OCI-LY1 (cell line): ENCODE measurements around the gene MTUS2.

Experiments used
- CTCF ChIP-seq: fragments of 200-600 bp; sonication (generic), shearing (Covaris generic); IDR thresholded peaks from 2 replicates; pipeline ENCODE4 v1.5.1; 2017; ENCODE audit warnings: mild to moderate bottlenecking, antibody characterized with exemption, low read length, moderate library complexity, mixed read lengths
- EZH2 ChIP-seq: fragments of 200-600 bp; sonication (generic), shearing (Covaris generic); IDR thresholded peaks from 2 replicates; pipeline ENCODE4 v1.8.0; 2017; ENCODE audit warnings: borderline replicate concordance, mixed run types, mild to moderate bottlenecking, antibody characterized with exemption, low read length, moderate library complexity, mixed read lengths

- TF ChIP-seq CTCF, result no peak
- TF ChIP-seq EZH2, result no peak
Measured at GRCh38 chr13:29484236-29484635, 664.1 kb downstream of the MTUS2 start.
